Hepatocyte (in vitro differentiated cells): Measurements from ENCODE around the gene CNBD2. TPM values are rescaled to one million over a fixed set of nuclear protein-coding genes. Genes with fewer than 3 reads are reported as not detected.
"Not testable (repeated sequence)": the region's sequence is repeated elsewhere in the genome, so short reads cannot be mapped to it uniquely, and the experiment has no call there.

Experiments used
- DNase-seq: peaks from one replicate; pipeline ENCODE4 v3.0.0-alpha.2; 2016; ENCODE audit warnings: low spot score
- H2AFZ ChIP-seq: fragments of 200-600 bp; sonication (generic); 2 replicates; pipeline ENCODE4 v1.6.0; 2016; ENCODE audit warnings: antibody characterized with exemption, mild to moderate bottlenecking
- H3K27ac ChIP-seq: fragments of 200-600 bp; sonication (generic); 2 replicates; pipeline ENCODE4 v1.5.1; 2016; ENCODE audit warnings: mild to moderate bottlenecking
- H3K27me3 ChIP-seq: fragments of 200-600 bp; sonication (generic); 2 replicates; pipeline ENCODE4 v1.6.1; 2016
- H3K36me3 ChIP-seq: fragments of 200-600 bp; sonication (generic); replicated peaks from 2 replicates; pipeline ENCODE4 v1.5.1; 2016; ENCODE audit warnings: low read depth; ENCODE audit not compliant: insufficient read depth
- H3K4me1 ChIP-seq: fragments of 200-600 bp; sonication (generic); 2 replicates; pipeline ENCODE4 v1.5.1; 2016; ENCODE audit warnings: mild to moderate bottlenecking, moderate library complexity; ENCODE audit not compliant: insufficient read depth
- H3K4me2 ChIP-seq: fragments of 200-600 bp; sonication (generic); 2 replicates; pipeline ENCODE4 v1.6.0; 2016
- H3K4me3 ChIP-seq: fragments of 200-600 bp; sonication (generic); 2 replicates; pipeline ENCODE4 v1.5.1; 2016; ENCODE audit warnings: mild to moderate bottlenecking
- H3K79me2 ChIP-seq: fragments of 200-600 bp; sonication (generic); 2 replicates; pipeline ENCODE4 v1.6.0; 2017; ENCODE audit warnings: mild to moderate bottlenecking
- H3K9me2 ChIP-seq: fragments of 200-600 bp; sonication (generic); replicated peaks from 2 replicates; pipeline ENCODE4 v1.6.0; 2017; ENCODE audit warnings: mild to moderate bottlenecking; ENCODE audit not compliant: insufficient read depth
- H3K9me3 ChIP-seq: fragments of 200-600 bp; sonication (generic); 2 replicates; pipeline ENCODE4 v1.5.1; 2016; ENCODE audit warnings: low read depth, mild to moderate bottlenecking
- H4K20me1 ChIP-seq: fragments of 200-600 bp; sonication (generic); 2 replicates; pipeline ENCODE4 v1.6.0; 2016; ENCODE audit warnings: mild to moderate bottlenecking; ENCODE audit not compliant: insufficient read depth, poor library complexity, severe bottlenecking
- CTCF ChIP-seq: fragments of 200-600 bp; sonication (generic); IDR thresholded peaks from 2 replicates; pipeline ENCODE4 v1.5.1; 2016; ENCODE audit warnings: antibody characterized with exemption, mild to moderate bottlenecking; ENCODE audit not compliant: poor library complexity
- EZH2 ChIP-seq: fragments of 200-600 bp; sonication (generic); IDR thresholded peaks from 2 replicates; pipeline ENCODE4 v1.6.1; 2016; ENCODE audit warnings: antibody characterized with exemption, mild to moderate bottlenecking, borderline replicate concordance
- EZH2phosphoT487 ChIP-seq: fragments of 200-600 bp; sonication (generic); IDR thresholded peaks from one replicate; pipeline ENCODE4 v1.6.1; 2018; ENCODE audit warnings: antibody characterized with exemption, mild to moderate bottlenecking, low read depth, moderate library complexity; ENCODE audit not compliant: unreplicated experiment, severe bottlenecking
- WGBS: methylation state at CpG from one replicate; pipeline ENCODE4 v1.1.6; 2016; ENCODE audit warnings: low lambda C conversion rate; ENCODE audit errors: missing lambda C conversion rate; 5-methylcytosine and 5-hydroxymethylcytosine counted together
- polyA plus RNA-seq: library from polyadenylated mRNA; unstranded; fragments of >200 nt; fragmentation: Nextera tagmentation; extraction: Ambion mirVana; gene quantifications from 2 replicates; pipeline ENCODE4 v1.2.1, GENCODE V29; 2016
- total RNA-seq: library from RNA; depleted of rRNA; stranded (reverse); fragments of >200 nt; gene quantifications from 2 replicates; pipeline ENCODE4 v1.2.3, GENCODE V29; 2014

CNBD2 gene
- total and polyA plus RNA-seq, 2 experiments from 2014 or later: 4.7 TPM; not detected in 1

GRCh38 chr20:35947907-35948306, 20.5 kb upstream of the CNBD2 start:
- Histone ChIP-seq H3K79me2 (peaks cover 31% of the 10 kb centered on the region), H3K4me1 (peaks cover 11% of the 10 kb centered on the region), H3K27ac (no peak overlapping the region), H4K20me1 (no peaks in the 10 kb centered on the region), H3K9me2 (no peaks in the 10 kb centered on the region), H3K27me3 (no peaks in the 10 kb centered on the region), H3K36me3 (no peaks in the 10 kb centered on the region), H3K9me3 (no peaks in the 10 kb centered on the region), H3K4me2 (no peak overlapping the region), H2AFZ (no peak overlapping the region), H3K4me3 (no peak overlapping the region)
- TF ChIP-seq CTCF (no peak), EZH2phosphoT487 (no peak)
- no peak for DNase-seq
- WGBS: 100% methylated on average over 2 of the region's 2 CpGs

GRCh38 chr20:35950093-35950492, 18.3 kb upstream of the CNBD2 start:
- H3K79me2 ChIP-seq: peaks cover 38% of the 10 kb centered on the region
- H4K20me1 ChIP-seq: no peaks in the 10 kb centered on the region
- no peak overlapping the region for H3K4me3 ChIP-seq
- no peak for DNase-seq
- peaks cover 13% of the 10 kb centered on the region for H3K4me1 ChIP-seq
- TF ChIP-seq EZH2 (no peak), CTCF (no peak), EZH2phosphoT487 (no peak)
- H3K36me3 ChIP-seq: no peaks in the 10 kb centered on the region
- no peaks in the 10 kb centered on the region for H3K27me3 ChIP-seq
- H3K4me2 ChIP-seq: no peak overlapping the region
- H3K27ac ChIP-seq: no peak overlapping the region
- no peak overlapping the region for H2AFZ ChIP-seq
- 96% methylated on average over 7 of the region's 7 CpGs for WGBS
- no peaks in the 10 kb centered on the region for H3K9me2 ChIP-seq
- H3K9me3 ChIP-seq: no peaks in the 10 kb centered on the region

GRCh38 chr20:35952080-35952479, 16.3 kb upstream of the CNBD2 start:
- H3K4me3 ChIP-seq, H3K9me3 ChIP-seq, H3K27me3 ChIP-seq, DNase-seq, H4K20me1 ChIP-seq, H3K9me2 ChIP-seq, H3K36me3 ChIP-seq, H2AFZ ChIP-seq: not testable (repeated sequence)
- Histone ChIP-seq H3K79me2 (peaks cover 38% of the 10 kb centered on the region), H3K4me1 (peaks cover 17% of the 10 kb centered on the region), H3K4me2 (peak overlapping the region; percentile 89), H3K27ac (peak overlapping the region; percentile 99)
- WGBS: over 99% methylated on average over 14 of the region's 14 CpGs

GRCh38 chr20:35952480-35953386, 15.7 kb upstream of the CNBD2 start:
- Histone ChIP-seq H4K20me1 (no peaks in the 10 kb centered on the region), H3K27ac (peak overlapping the region; percentile 99), H3K4me2 (peak overlapping the region; percentile 89), H3K27me3 (no peaks in the 10 kb centered on the region), H3K4me3 (peak overlapping the region; percentile 84), H3K9me2 (no peaks in the 10 kb centered on the region), H3K4me1 (peaks cover 17% of the 10 kb centered on the region), H3K79me2 (peaks cover 38% of the 10 kb centered on the region), H2AFZ (no peak overlapping the region), H3K9me3 (no peaks in the 10 kb centered on the region), H3K36me3 (no peaks in the 10 kb centered on the region)
- 46% methylated on average over 6 of the region's 6 CpGs for WGBS
- TF ChIP-seq EZH2phosphoT487 (no peak), EZH2 (no peak), CTCF (no peak)
- peak; percentile 11 for DNase-seq
